GM12873 (cell line): ENCODE data around the gene MRPL20.

Experiments
- TF ChIP-seq, protein P1 (sequence below): IDR thresholded peaks from 2 replicates; pipeline ENCODE4 v1.5.1; 2012; ENCODE audit warnings: low read depth, mild to moderate bottlenecking, moderate library complexity, low read length, control low read depth; ENCODE audit not compliant: insufficient read depth; ENCODE audit errors: missing control alignments

The MRPL20 gene

DNA sequence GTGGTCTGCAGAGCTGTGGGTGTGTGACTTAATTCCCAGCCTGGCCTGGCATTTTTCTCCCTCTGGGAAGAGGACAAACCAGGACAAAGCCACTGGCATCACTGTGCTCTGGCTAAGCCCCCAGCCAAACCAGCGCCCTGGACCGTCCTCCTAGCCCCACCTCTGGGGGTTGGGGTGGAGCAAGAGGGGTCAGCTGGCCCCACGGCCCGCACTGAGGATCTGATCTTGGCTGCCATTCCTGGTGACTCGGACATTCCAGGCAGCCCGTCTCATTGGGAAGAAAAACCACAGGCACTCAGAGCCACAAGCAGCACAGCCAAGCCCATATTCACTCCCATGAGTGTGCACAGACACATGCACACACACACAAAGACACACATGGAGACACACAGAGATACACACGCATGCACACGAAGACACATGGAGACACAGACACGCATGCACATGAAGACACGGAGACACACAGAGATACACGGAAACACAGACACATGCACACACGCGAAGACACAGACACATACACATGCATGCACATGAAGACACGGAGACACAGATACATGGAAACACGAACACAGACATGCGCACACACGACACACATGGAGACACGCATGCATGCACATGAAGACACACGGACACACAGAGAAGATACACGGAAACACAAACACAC, 46.5 kb downstream of the MRPL20 start:
- TF ChIP-seq, protein P1, sequence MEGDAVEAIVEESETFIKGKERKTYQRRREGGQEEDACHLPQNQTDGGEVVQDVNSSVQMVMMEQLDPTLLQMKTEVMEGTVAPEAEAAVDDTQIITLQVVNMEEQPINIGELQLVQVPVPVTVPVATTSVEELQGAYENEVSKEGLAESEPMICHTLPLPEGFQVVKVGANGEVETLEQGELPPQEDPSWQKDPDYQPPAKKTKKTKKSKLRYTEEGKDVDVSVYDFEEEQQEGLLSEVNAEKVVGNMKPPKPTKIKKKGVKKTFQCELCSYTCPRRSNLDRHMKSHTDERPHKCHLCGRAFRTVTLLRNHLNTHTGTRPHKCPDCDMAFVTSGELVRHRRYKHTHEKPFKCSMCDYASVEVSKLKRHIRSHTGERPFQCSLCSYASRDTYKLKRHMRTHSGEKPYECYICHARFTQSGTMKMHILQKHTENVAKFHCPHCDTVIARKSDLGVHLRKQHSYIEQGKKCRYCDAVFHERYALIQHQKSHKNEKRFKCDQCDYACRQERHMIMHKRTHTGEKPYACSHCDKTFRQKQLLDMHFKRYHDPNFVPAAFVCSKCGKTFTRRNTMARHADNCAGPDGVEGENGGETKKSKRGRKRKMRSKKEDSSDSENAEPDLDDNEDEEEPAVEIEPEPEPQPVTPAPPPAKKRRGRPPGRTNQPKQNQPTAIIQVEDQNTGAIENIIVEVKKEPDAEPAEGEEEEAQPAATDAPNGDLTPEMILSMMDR = no peak

DNA sequence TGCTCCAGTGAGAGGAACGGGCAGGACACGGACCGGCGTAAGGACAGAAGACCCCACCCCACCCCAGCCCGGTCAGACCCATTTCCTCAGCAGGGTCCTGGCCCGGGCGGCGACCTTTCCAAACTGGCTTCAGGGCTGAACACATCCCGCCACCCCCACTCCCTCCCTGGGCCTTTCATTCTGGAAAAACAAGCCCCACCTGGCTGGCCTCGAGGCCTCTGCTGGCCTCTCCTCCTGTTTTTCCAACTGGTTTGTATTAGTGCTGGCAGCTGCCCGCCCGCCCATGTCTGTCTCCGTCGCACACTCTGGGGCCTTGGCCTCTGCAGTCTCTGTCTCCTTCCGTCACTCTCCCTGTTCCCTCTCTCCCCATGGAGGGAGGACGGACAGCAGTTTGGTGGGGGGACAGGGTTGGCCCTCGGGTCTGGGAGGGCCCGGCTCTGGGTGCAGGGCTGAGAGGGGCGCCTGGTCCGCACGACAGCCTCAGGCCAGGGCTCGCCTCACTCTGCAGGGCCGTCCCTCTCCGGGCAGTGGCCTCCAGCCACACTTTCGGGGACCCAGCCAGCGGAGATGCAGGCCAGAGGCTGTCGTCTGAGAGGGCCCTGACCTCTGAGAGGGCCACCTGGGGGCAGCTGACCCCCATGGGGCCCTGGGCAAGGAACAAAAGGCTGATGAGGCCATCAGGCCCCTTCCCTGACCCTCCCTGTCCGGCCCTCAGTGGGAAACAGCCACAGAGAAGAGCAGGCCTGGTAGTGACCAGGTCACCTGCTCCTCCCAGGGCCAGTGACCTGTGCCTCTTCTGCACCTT, 47.2 kb downstream of the MRPL20 start:
- TF ChIP-seq, protein P1 = no peak

DNA sequence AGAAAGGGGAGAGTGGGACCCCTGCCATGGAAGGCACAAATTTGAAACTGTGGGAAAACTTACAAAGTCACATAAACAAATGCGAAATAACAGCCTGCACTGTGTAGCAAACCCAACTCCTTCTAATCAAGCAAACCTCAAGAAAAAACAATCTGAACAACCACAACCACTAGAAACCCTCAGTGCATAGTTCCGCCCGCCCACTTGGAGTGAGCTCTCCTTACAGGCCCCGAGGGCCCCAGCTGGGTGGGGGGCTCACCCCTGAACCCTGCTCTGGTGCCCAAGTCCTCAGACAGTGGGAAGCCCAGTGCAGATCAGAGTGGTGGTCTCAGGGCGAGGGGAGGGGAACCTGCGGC, 47.8 kb downstream of the MRPL20 start:
- TF ChIP-seq, protein P1 = no peak

DNA sequence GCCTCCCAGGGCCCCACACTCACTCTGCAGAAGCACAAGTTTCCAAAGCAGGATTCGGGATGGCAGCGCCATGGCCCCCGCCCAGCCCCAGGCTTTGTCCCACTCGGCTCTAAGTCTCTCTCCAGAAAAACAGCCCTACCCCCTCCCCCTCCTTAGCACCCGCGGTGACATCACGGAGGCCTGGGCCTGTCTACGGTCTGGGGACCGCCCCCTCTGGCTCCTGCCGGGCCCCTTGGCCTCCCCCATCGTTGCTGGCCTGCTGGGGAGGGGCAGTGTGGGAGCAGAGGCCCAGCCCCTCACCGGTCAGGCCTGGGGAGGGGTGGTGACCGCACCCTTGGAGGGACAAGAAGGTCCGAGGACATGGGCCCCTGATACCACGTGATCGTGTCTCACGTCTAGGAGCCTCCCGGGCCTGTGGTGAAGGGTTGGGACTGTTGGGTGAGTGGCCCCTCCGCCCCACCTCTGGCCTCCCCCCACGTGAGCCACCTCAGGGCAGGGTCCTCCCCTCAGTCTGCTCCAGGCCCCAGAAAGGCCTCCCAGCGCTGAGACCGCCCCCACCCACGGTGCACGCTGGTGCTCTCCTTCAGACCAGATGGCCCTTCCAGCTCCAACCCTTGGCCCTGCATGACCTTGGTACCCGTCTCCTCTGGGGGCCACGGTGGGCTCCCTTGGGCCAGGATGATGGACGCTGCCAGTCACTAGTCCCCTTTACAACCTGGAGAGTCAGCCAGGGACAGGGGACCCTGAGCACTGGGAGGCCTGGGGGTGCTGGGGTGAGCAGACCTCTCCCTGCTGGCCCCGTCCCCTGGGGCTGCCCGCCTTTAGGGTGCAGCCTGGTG, 48.4 kb downstream of the MRPL20 start, which contains the start of gene MXRA8:
MXRA8 (minus strand) TSS at position 123 of the 839 bp plus-strand sequence; CDS start at position 72, 51 bp downstream.
- TF ChIP-seq, protein P1 = no peak

DNA sequence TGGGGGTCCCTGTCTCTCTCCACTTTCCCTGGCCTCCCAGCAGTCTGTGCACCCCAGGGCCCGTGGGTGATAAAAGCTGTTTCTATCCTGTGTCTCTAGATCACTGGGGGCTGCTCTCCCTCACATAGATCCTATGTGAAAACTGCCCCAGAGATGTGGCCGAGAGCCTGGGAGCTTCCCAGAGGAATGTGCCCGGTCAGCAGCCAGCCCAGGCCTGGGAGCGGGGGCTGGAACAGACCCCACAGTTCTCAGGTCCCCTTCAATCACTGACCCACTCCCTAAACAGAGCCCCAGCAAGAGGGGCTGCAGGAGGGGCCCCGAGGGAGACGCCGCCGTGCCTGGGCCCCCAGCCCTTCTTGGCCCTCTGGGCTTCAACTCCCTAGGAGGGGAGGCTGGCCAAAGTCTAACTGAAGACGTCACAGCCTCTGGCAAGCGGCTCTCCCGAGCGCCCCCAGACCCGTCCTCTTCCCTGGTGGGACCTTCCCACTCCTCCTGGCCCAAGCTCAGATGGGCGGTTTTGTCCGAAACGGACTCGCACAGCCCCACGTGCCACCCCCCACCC, 49.1 kb downstream of the MRPL20 start:
- TF ChIP-seq, protein P1 = no peak

DNA sequence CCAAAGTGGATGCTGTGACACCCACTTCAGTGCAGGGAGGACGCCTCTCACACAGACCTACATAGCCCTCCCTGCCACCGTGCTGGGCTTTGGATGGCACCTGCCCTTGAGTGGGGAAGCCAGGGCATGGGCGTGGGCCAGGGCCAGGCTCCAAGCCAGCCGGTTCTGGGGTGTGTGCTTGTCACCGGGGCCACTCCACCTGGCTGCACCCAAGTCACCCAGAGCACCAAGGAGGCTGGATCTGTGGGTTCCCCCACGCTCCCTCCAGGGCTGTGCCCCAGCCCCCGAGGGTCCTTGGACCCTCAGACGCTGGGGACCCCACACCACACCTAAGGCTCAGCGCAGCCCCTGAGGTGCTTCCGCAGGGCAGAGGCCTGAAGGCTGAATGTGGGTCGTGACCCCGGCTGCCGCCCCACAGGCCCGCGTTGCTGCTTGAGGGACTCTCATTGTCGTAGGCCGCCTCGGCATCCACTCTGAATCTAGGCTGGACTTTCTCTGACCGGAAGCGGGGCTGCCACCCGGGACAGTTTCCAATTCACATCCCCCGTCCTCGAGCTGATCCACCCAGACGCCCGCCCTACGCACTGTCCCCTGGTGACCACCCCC, 50.2 kb downstream of the MRPL20 start:
- TF ChIP-seq, protein P1 = no peak
